ENCODE measurements around the gene CCDC50.

DNA sequence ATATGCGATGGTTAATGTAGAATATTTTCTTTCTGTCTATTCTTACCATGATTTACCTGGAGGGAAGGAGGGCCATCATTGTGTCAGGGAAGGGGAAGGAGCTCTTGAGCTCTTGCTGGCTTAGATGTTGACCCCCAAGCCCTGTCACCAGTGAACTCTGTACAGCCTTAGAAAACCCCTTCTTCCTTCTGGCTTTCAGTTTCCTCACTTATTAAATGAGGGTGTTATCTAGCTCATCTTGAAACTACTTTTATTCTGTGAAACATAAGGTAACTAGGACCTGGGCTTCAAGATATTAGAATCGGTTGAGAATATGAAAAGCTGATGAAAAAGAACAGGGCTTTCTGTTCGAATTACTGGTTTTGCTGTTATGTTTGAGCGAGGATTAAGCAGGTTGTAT is 26.2 kb downstream of the CCDC50 start:
- no peak for TF ChIP-seq POLR2A (IDR thresholded peaks at IDR 0.05)
- TF ChIP-seq, protein P1, sequence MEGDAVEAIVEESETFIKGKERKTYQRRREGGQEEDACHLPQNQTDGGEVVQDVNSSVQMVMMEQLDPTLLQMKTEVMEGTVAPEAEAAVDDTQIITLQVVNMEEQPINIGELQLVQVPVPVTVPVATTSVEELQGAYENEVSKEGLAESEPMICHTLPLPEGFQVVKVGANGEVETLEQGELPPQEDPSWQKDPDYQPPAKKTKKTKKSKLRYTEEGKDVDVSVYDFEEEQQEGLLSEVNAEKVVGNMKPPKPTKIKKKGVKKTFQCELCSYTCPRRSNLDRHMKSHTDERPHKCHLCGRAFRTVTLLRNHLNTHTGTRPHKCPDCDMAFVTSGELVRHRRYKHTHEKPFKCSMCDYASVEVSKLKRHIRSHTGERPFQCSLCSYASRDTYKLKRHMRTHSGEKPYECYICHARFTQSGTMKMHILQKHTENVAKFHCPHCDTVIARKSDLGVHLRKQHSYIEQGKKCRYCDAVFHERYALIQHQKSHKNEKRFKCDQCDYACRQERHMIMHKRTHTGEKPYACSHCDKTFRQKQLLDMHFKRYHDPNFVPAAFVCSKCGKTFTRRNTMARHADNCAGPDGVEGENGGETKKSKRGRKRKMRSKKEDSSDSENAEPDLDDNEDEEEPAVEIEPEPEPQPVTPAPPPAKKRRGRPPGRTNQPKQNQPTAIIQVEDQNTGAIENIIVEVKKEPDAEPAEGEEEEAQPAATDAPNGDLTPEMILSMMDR (IDR thresholded peaks at IDR 0.05), result no peak
